ENCODE measurements around the gene DAO.

DAO gene

GRCh38 chr12:108906971-108907370, 27.1 kb downstream of the DAO start:
- Histone ChIP-seq H3K4me1 (ENCODE audit: control extremely low read depth in 1 of 4, control insufficient read depth in 4 of 4, insufficient read depth in 4 of 4, low read length in 3 of 4) (peaks cover 21 to 68% (median 59%) of the 10 kb centered on the region in 4 experiments), H3K27me3 (replicated peaks in 2 of 5; ENCODE audit: control insufficient read depth in 4 of 5, insufficient read depth in 5 of 5, low read length in 4 of 5) (no peaks in the 10 kb centered on the region), H3K36me3 (ENCODE audit: control insufficient read depth in 4 of 4, insufficient read depth in 4 of 4, low read length in 3 of 4) (no peaks in the 10 kb centered on the region), H3K9me3 (ENCODE audit: control extremely low read depth in 1 of 5, control insufficient read depth in 4 of 5, insufficient read depth in 2 of 5, low read depth in 1 of 5, low read length in 4 of 5) (no peaks in the 10 kb centered on the region), H3K4me3 (ENCODE audit: control insufficient read depth in 1 of 7, extremely low read depth in 1 of 7, insufficient read depth in 4 of 7, low read depth in 2 of 7, low read length in 6 of 7) (peak overlapping the region in 1 of 7 experiments; percentile 20), H3K27ac (ENCODE audit: insufficient read depth in 1 of 2, low read depth in 1 of 2, low read length in 2 of 2, poor library complexity in 1 of 2, severe bottlenecking in 2 of 2) (no peak overlapping the region)
- POLR2A ChIA-PET: no interaction called here
- DNase-seq: no peak
- 100% methylated on average over 1 of the region's 2 CpGs for WGBS (ENCODE audit: insufficient coverage)
- CTCF ChIA-PET: interaction anchor here (0.7 to 0.8 kb wide), 3 partner anchors 15 to 39 kb away, joined by 3 read pairs; no protein-coding TSS in a partner anchor

- DNase-seq: peak; percentile 56 to 95 (median 91)
- ChIA-PET CTCF (interaction anchor here (0.9 to 1.7 kb wide), 5 partner anchors 10 to 40 kb away, joined by 3 to 7 read pairs (median 4); partner anchors contain the start of gene DAO), POLR2A (interaction anchor here (0.9 kb wide), 1 partner anchor 11 kb away, joined by 3 read pairs; no protein-coding TSS in a partner anchor)
- Histone ChIP-seq H3K4me1 (ENCODE audit: control extremely low read depth in 1 of 4, control insufficient read depth in 4 of 4, insufficient read depth in 4 of 4, low read length in 3 of 4) (peaks cover 21 to 68% (median 59%) of the 10 kb centered on the region in 4 experiments), H3K36me3 (ENCODE audit: control insufficient read depth in 4 of 4, insufficient read depth in 4 of 4, low read length in 3 of 4) (no peaks in the 10 kb centered on the region), H3K4me3 (ENCODE audit: control insufficient read depth in 1 of 7, extremely low read depth in 1 of 7, insufficient read depth in 4 of 7, low read depth in 2 of 7, low read length in 6 of 7) (peak overlapping the region in 1 of 7 experiments; percentile 20), H3K9me3 (ENCODE audit: control extremely low read depth in 1 of 5, control insufficient read depth in 4 of 5, insufficient read depth in 2 of 5, low read depth in 1 of 5, low read length in 4 of 5) (no peaks in the 10 kb centered on the region), H3K27ac (ENCODE audit: insufficient read depth in 1 of 2, low read depth in 1 of 2, low read length in 2 of 2, poor library complexity in 1 of 2, severe bottlenecking in 2 of 2) (no peak overlapping the region), H3K27me3 (replicated peaks in 2 of 5; ENCODE audit: control insufficient read depth in 4 of 5, insufficient read depth in 5 of 5, low read length in 4 of 5) (no peaks in the 10 kb centered on the region)
- 0% methylated on average over 2 of the region's 2 CpGs for WGBS (ENCODE audit: insufficient coverage)
Measured at GRCh38 chr12:108907839-108908351, 28.0 kb downstream of the DAO start.

GRCh38 chr12:108910336-108910735, 30.4 kb downstream of the DAO start:
- no peak overlapping the region for H3K27ac ChIP-seq (ENCODE audit: insufficient read depth in 1 of 2, low read depth in 1 of 2, low read length in 2 of 2, poor library complexity in 1 of 2, severe bottlenecking in 2 of 2)
- no peaks in the 10 kb centered on the region for H3K36me3 ChIP-seq (ENCODE audit: control insufficient read depth in 4 of 4, insufficient read depth in 4 of 4, low read length in 3 of 4)
- 79% methylated on average over 4 of the region's 5 CpGs for WGBS (ENCODE audit: insufficient coverage)
- DNase-seq: peak in 1 of 3 donors; percentile 15
- no peaks in the 10 kb centered on the region for H3K9me3 ChIP-seq (ENCODE audit: control extremely low read depth in 1 of 5, control insufficient read depth in 4 of 5, insufficient read depth in 2 of 5, low read depth in 1 of 5, low read length in 4 of 5)
- peaks cover 10 to 61% (median 49%) of the 10 kb centered on the region in 4 experiments for H3K4me1 ChIP-seq (ENCODE audit: control extremely low read depth in 1 of 4, control insufficient read depth in 4 of 4, insufficient read depth in 4 of 4, low read length in 3 of 4)
- H3K4me3 ChIP-seq (ENCODE audit: control insufficient read depth in 1 of 7, extremely low read depth in 1 of 7, insufficient read depth in 4 of 7, low read depth in 2 of 7, low read length in 6 of 7): no peak overlapping the region
- H3K27me3 ChIP-seq (replicated peaks in 2 of 5; ENCODE audit: control insufficient read depth in 4 of 5, insufficient read depth in 5 of 5, low read length in 4 of 5): no peaks in the 10 kb centered on the region
- ChIA-PET CTCF (interaction anchor here (0.9 to 1.5 kb wide), 4 partner anchors 14 to 54 kb away, joined by 3 to 8 read pairs (median 4); no protein-coding TSS in a partner anchor), POLR2A (no interaction called here)

- POLR2A ChIA-PET: no interaction called here
- CTCF ChIA-PET: interaction anchor here (2.0 kb wide), 1 partner anchor 15 kb away, joined by 5 read pairs; no protein-coding TSS in a partner anchor
- Histone ChIP-seq H3K27me3 (replicated peaks in 2 of 5; ENCODE audit: control insufficient read depth in 4 of 5, insufficient read depth in 5 of 5, low read length in 4 of 5) (no peaks in the 10 kb centered on the region), H3K4me1 (ENCODE audit: control extremely low read depth in 1 of 4, control insufficient read depth in 4 of 4, insufficient read depth in 4 of 4, low read length in 3 of 4) (peaks cover 4 to 45% (median 34%) of the 10 kb centered on the region in 4 experiments), H3K36me3 (ENCODE audit: control insufficient read depth in 4 of 4, insufficient read depth in 4 of 4, low read length in 3 of 4) (no peaks in the 10 kb centered on the region), H3K9me3 (ENCODE audit: control extremely low read depth in 1 of 5, control insufficient read depth in 4 of 5, insufficient read depth in 2 of 5, low read depth in 1 of 5, low read length in 4 of 5) (no peaks in the 10 kb centered on the region), H3K27ac (ENCODE audit: insufficient read depth in 1 of 2, low read depth in 1 of 2, low read length in 2 of 2, poor library complexity in 1 of 2, severe bottlenecking in 2 of 2) (no peak overlapping the region), H3K4me3 (ENCODE audit: control insufficient read depth in 1 of 7, extremely low read depth in 1 of 7, insufficient read depth in 4 of 7, low read depth in 2 of 7, low read length in 6 of 7) (no peak overlapping the region)
- 87% methylated on average over 3 of the region's 6 CpGs for WGBS (ENCODE audit: insufficient coverage)
- no peak for DNase-seq
Measured at GRCh38 chr12:108911915-108912314, 32.0 kb downstream of the DAO start.

- ChIA-PET POLR2A (no interaction called here), CTCF (interaction anchor here (2.0 kb wide), 1 partner anchor 15 kb away, joined by 5 read pairs; no protein-coding TSS in a partner anchor)
- WGBS (ENCODE audit: insufficient coverage): 100% methylated on average over 9 of the region's 9 CpGs
- no peak for DNase-seq
- H3K4me1 ChIP-seq (ENCODE audit: control extremely low read depth in 1 of 4, control insufficient read depth in 4 of 4, insufficient read depth in 4 of 4, low read length in 3 of 4): peaks cover 4 to 40% (median 30%) of the 10 kb centered on the region in 4 experiments
- no peaks in the 10 kb centered on the region for H3K9me3 ChIP-seq (ENCODE audit: control extremely low read depth in 1 of 5, control insufficient read depth in 4 of 5, insufficient read depth in 2 of 5, low read depth in 1 of 5, low read length in 4 of 5)
- H3K27me3 ChIP-seq (replicated peaks in 2 of 5; ENCODE audit: control insufficient read depth in 4 of 5, insufficient read depth in 5 of 5, low read length in 4 of 5): no peaks in the 10 kb centered on the region
- H3K27ac ChIP-seq (ENCODE audit: insufficient read depth in 1 of 2, low read depth in 1 of 2, low read length in 2 of 2, poor library complexity in 1 of 2, severe bottlenecking in 2 of 2): no peak overlapping the region
- no peaks in the 10 kb centered on the region for H3K36me3 ChIP-seq (ENCODE audit: control insufficient read depth in 4 of 4, insufficient read depth in 4 of 4, low read length in 3 of 4)
- no peak overlapping the region for H3K4me3 ChIP-seq (ENCODE audit: control insufficient read depth in 1 of 7, extremely low read depth in 1 of 7, insufficient read depth in 4 of 7, low read depth in 2 of 7, low read length in 6 of 7)
Measured at GRCh38 chr12:108912361-108912760, 32.5 kb downstream of the DAO start.

GRCh38 chr12:108914121-108914531, 34.2 kb downstream of the DAO start:
- Histone ChIP-seq H3K4me3 (ENCODE audit: control insufficient read depth in 1 of 7, extremely low read depth in 1 of 7, insufficient read depth in 4 of 7, low read depth in 2 of 7, low read length in 6 of 7) (peak overlapping the region in 2 of 7 experiments; percentile 16 to 55), H3K27ac (ENCODE audit: insufficient read depth in 1 of 2, low read depth in 1 of 2, low read length in 2 of 2, poor library complexity in 1 of 2, severe bottlenecking in 2 of 2) (no peak overlapping the region), H3K27me3 (replicated peaks in 2 of 5; ENCODE audit: control insufficient read depth in 4 of 5, insufficient read depth in 5 of 5, low read length in 4 of 5) (no peaks in the 10 kb centered on the region), H3K4me1 (ENCODE audit: control extremely low read depth in 1 of 4, control insufficient read depth in 4 of 4, insufficient read depth in 4 of 4, low read length in 3 of 4) (peaks cover 0 to 23% (median 12%) of the 10 kb centered on the region in 4 experiments), H3K9me3 (ENCODE audit: control extremely low read depth in 1 of 5, control insufficient read depth in 4 of 5, insufficient read depth in 2 of 5, low read depth in 1 of 5, low read length in 4 of 5) (no peaks in the 10 kb centered on the region), H3K36me3 (ENCODE audit: control insufficient read depth in 4 of 4, insufficient read depth in 4 of 4, low read length in 3 of 4) (no peaks in the 10 kb centered on the region)
- WGBS (ENCODE audit: insufficient coverage): 0% methylated on average over 2 of the region's 4 CpGs
- ChIA-PET POLR2A (no interaction called here), CTCF (no interaction called here)
- peak; percentile 57 to 93 (median 92) for DNase-seq

GRCh38 chr12:108915632-108916133, 35.8 kb downstream of the DAO start:
- WGBS (ENCODE audit: insufficient coverage): 90% methylated on average over 6 of the region's 15 CpGs
- no peak overlapping the region for H3K27ac ChIP-seq (ENCODE audit: insufficient read depth in 1 of 2, low read depth in 1 of 2, low read length in 2 of 2, poor library complexity in 1 of 2, severe bottlenecking in 2 of 2)
- CTCF ChIA-PET: interaction anchor here (0.7 kb wide), 1 partner anchor 13 kb away, joined by 4 read pairs; no protein-coding TSS in a partner anchor
- H3K4me3 ChIP-seq (ENCODE audit: control insufficient read depth in 1 of 7, extremely low read depth in 1 of 7, insufficient read depth in 4 of 7, low read depth in 2 of 7, low read length in 6 of 7): no peak overlapping the region
- no peak for DNase-seq
- H3K4me1 ChIP-seq (ENCODE audit: control extremely low read depth in 1 of 4, control insufficient read depth in 4 of 4, insufficient read depth in 4 of 4, low read length in 3 of 4): peaks cover 0 to 14% (median 8%) of the 10 kb centered on the region in 4 experiments
- no peaks in the 10 kb centered on the region for H3K36me3 ChIP-seq (ENCODE audit: control insufficient read depth in 4 of 4, insufficient read depth in 4 of 4, low read length in 3 of 4)
- peaks cover 0 to 3% (median 0%) of the 10 kb centered on the region in 5 experiments for H3K9me3 ChIP-seq (ENCODE audit: control extremely low read depth in 1 of 5, control insufficient read depth in 4 of 5, insufficient read depth in 2 of 5, low read depth in 1 of 5, low read length in 4 of 5)
- H3K27me3 ChIP-seq (replicated peaks in 2 of 5; ENCODE audit: control insufficient read depth in 4 of 5, insufficient read depth in 5 of 5, low read length in 4 of 5): no peaks in the 10 kb centered on the region
- POLR2A ChIA-PET: no interaction called here

Data from common myeloid progenitor, CD34-positive (primary cell).